Gastrocnemius medialis (tissue), 4 donors: Measurements from ENCODE around the gene EHD4.

Experiments used
- CTCF ChIP-seq, 5 experiments: fragments of 450-650 bp in 3 of 5; fragments of 200-600 bp in 2 of 5; sonication (generic) in 2 of 5; IDR thresholded peaks in 4 of 5; conservative IDR thresholded peaks in 1 of 5; 1 replicate in 4 of 5; 2 replicates in 1 of 5; pipeline ENCODE4 v1.5.1; 2016 to 2019; ENCODE audit warnings: antibody characterized with exemption in 5 of 5, mild to moderate bottlenecking in 3 of 5, moderate library complexity in 3 of 5
- POLR2A ChIP-seq, 2 donors: fragments of 450-650 bp; IDR thresholded peaks; one replicate each; pipeline ENCODE4 v1.6.1; 2017; ENCODE audit warnings: antibody characterized with exemption in 2 of 2, mild to moderate bottlenecking in 2 of 2, moderate library complexity in 2 of 2

GRCh38 chr15:41922353-41922752 is 50.0 kb downstream of the EHD4 start:
- TF ChIP-seq CTCF (IDR thresholded peaks at IDR 0.05 in 4 of 5, conservative IDR thresholded peaks at IDR 0.05 in 1 of 5) (no peak), POLR2A (IDR thresholded peaks at IDR 0.05) (no peak)
